ENCODE results near the gene OMP. TPM values are rescaled to one million over a fixed set of nuclear protein-coding genes. Genes with fewer than 3 reads are reported as not detected.

The OMP gene
- polyA plus RNA-seq, 1 donor from 2014 or later: not detected

DNA sequence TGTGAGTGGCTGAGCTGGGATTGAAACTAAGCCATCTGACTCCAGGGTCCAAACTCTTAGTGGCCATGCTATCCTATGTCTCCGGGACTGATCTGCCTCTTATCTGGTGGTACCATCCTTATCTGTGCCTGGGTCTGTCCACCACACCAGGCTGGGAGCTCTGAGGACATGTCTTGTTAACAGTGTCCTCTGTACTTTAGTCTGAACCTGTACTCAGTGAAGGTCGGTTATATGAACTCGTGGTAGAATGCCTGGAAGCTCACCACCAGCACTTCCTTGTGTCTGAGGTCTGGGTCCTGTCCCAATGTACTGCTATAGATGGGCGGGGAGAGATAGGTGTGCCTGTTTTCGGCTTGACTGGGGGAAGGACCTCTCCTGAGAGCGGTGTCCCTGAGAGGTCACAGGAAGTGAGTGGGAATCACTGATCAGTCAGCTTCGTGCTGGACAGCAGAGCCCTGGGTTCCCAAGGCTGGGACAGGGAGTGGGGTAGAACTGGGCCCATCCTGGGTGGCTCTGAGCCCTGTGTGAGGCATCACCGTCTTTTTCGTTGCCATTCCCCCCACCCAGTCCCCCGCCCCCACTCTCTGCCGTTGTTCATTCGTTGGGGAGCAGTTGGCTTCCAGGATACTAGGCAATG is 34.3 kb downstream of the OMP start:
- no peaks in the 10 kb centered on the region for H3K9me3 ChIP-seq (ENCODE audit: low read length)
- no peak overlapping the region for H3K4me3 ChIP-seq (ENCODE audit: low read length)
- no peak for TF ChIP-seq MXI1 (conservative IDR thresholded peaks at IDR 0.05; ENCODE audit: poor library complexity, severe bottlenecking)
- TF ChIP-seq, protein P1, sequence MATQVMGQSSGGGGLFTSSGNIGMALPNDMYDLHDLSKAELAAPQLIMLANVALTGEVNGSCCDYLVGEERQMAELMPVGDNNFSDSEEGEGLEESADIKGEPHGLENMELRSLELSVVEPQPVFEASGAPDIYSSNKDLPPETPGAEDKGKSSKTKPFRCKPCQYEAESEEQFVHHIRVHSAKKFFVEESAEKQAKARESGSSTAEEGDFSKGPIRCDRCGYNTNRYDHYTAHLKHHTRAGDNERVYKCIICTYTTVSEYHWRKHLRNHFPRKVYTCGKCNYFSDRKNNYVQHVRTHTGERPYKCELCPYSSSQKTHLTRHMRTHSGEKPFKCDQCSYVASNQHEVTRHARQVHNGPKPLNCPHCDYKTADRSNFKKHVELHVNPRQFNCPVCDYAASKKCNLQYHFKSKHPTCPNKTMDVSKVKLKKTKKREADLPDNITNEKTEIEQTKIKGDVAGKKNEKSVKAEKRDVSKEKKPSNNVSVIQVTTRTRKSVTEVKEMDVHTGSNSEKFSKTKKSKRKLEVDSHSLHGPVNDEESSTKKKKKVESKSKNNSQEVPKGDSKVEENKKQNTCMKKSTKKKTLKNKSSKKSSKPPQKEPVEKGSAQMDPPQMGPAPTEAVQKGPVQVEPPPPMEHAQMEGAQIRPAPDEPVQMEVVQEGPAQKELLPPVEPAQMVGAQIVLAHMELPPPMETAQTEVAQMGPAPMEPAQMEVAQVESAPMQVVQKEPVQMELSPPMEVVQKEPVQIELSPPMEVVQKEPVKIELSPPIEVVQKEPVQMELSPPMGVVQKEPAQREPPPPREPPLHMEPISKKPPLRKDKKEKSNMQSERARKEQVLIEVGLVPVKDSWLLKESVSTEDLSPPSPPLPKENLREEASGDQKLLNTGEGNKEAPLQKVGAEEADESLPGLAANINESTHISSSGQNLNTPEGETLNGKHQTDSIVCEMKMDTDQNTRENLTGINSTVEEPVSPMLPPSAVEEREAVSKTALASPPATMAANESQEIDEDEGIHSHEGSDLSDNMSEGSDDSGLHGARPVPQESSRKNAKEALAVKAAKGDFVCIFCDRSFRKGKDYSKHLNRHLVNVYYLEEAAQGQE (IDR thresholded peaks at IDR 0.05; ENCODE audit: borderline replicate concordance): no peak
- no peak for TF ChIP-seq EP300 (conservative IDR thresholded peaks at IDR 0.05; ENCODE audit: poor library complexity, severe bottlenecking)
- TF ChIP-seq, protein P2, sequence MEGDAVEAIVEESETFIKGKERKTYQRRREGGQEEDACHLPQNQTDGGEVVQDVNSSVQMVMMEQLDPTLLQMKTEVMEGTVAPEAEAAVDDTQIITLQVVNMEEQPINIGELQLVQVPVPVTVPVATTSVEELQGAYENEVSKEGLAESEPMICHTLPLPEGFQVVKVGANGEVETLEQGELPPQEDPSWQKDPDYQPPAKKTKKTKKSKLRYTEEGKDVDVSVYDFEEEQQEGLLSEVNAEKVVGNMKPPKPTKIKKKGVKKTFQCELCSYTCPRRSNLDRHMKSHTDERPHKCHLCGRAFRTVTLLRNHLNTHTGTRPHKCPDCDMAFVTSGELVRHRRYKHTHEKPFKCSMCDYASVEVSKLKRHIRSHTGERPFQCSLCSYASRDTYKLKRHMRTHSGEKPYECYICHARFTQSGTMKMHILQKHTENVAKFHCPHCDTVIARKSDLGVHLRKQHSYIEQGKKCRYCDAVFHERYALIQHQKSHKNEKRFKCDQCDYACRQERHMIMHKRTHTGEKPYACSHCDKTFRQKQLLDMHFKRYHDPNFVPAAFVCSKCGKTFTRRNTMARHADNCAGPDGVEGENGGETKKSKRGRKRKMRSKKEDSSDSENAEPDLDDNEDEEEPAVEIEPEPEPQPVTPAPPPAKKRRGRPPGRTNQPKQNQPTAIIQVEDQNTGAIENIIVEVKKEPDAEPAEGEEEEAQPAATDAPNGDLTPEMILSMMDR (IDR thresholded peaks at IDR 0.05; ENCODE audit: poor library complexity, severe bottlenecking): no peak
- TF ChIP-seq SMC3 (conservative IDR thresholded peaks at IDR 0.05; ENCODE audit: poor library complexity): no peak
- no peak for TF ChIP-seq RAD21 (conservative IDR thresholded peaks at IDR 0.05)
- TF ChIP-seq EZH2 (IDR thresholded peaks at IDR 0.05; ENCODE audit: borderline replicate concordance, insufficient read depth, low read length, poor library complexity, severe bottlenecking): no peak
- TF ChIP-seq POLR2AphosphoS5 (IDR thresholded peaks at IDR 0.05): no peak
- TF ChIP-seq TAF1 (IDR thresholded peaks at IDR 0.05; ENCODE audit: low read depth): no peak
- no peak overlapping the region for H3K27ac ChIP-seq (ENCODE audit: low read length)
- no peaks in the 10 kb centered on the region for H3K9me2 ChIP-seq (ENCODE audit: insufficient read depth, low read length)
- H4K20me1 ChIP-seq (ENCODE audit: insufficient read depth): no peaks in the 10 kb centered on the region
- no peaks in the 10 kb centered on the region for H3K79me2 ChIP-seq (replicated peaks; ENCODE audit: insufficient read depth, low read length)
- H3F3A ChIP-seq (ENCODE audit: insufficient read depth, low read length, poor library complexity, severe bottlenecking): no peaks in the 10 kb centered on the region
- H3K27me3 ChIP-seq (ENCODE audit: insufficient read depth, low read depth, low read length): no peaks in the 10 kb centered on the region
- H2AFZ ChIP-seq (ENCODE audit: low read depth, low read length): no peak overlapping the region
- H3K4me2 ChIP-seq (ENCODE audit: low read length): no peak overlapping the region
- no peaks in the 10 kb centered on the region for H3K36me3 ChIP-seq (ENCODE audit: insufficient read depth, low read length)
- no peak overlapping the region for H3K9ac ChIP-seq (ENCODE audit: low read length)

DNA sequence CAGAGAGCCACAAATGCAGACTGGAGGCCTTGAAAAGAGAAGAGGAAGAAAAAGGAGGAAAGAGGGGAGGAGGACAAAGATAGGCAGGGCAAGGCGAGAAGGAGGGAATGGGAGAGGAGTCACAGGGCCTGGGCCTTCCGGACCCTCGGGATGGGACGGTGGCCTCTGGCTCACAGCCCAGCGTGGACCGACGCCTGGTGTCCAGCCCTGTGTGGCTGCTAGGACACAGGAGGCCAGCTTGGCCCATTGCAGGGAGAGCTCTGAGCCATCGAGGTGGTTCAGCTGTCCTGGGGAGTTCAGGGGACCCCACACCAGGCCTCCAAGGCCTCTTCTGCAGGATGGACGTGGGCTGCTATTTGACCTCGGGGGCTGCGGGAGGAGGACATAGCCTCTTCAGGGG is 34.8 kb downstream of the OMP start:
- no peaks in the 10 kb centered on the region for H3K79me2 ChIP-seq (replicated peaks; ENCODE audit: insufficient read depth, low read length)
- H3K4me2 ChIP-seq (ENCODE audit: low read length): no peak overlapping the region
- no peaks in the 10 kb centered on the region for H3K27me3 ChIP-seq (ENCODE audit: insufficient read depth, low read depth, low read length)
- no peak overlapping the region for H3K9ac ChIP-seq (ENCODE audit: low read length)
- H2AFZ ChIP-seq (ENCODE audit: low read depth, low read length): no peak overlapping the region
- H3F3A ChIP-seq (ENCODE audit: insufficient read depth, low read length, poor library complexity, severe bottlenecking): no peaks in the 10 kb centered on the region
- no peak overlapping the region for H3K4me3 ChIP-seq (ENCODE audit: low read length)
- no peaks in the 10 kb centered on the region for H3K36me3 ChIP-seq (ENCODE audit: insufficient read depth, low read length)
- no peak overlapping the region for H3K27ac ChIP-seq (ENCODE audit: low read length)
- H4K20me1 ChIP-seq (ENCODE audit: insufficient read depth): no peaks in the 10 kb centered on the region
- no peaks in the 10 kb centered on the region for H3K9me2 ChIP-seq (ENCODE audit: insufficient read depth, low read length)
- H3K9me3 ChIP-seq (ENCODE audit: low read length): no peaks in the 10 kb centered on the region
- no peak for TF ChIP-seq EZH2 (IDR thresholded peaks at IDR 0.05; ENCODE audit: borderline replicate concordance, insufficient read depth, low read length, poor library complexity, severe bottlenecking)
- no peak for TF ChIP-seq MXI1 (conservative IDR thresholded peaks at IDR 0.05; ENCODE audit: poor library complexity, severe bottlenecking)
- TF ChIP-seq TAF1 (IDR thresholded peaks at IDR 0.05; ENCODE audit: low read depth): no peak
- no peak for TF ChIP-seq EP300 (conservative IDR thresholded peaks at IDR 0.05; ENCODE audit: poor library complexity, severe bottlenecking)
- TF ChIP-seq, protein P1 (IDR thresholded peaks at IDR 0.05; ENCODE audit: borderline replicate concordance): no peak
- TF ChIP-seq POLR2AphosphoS5 (IDR thresholded peaks at IDR 0.05): no peak
- TF ChIP-seq RAD21 (conservative IDR thresholded peaks at IDR 0.05): no peak
- TF ChIP-seq, protein P2 (IDR thresholded peaks at IDR 0.05; ENCODE audit: poor library complexity, severe bottlenecking): no peak
- TF ChIP-seq SMC3 (conservative IDR thresholded peaks at IDR 0.05; ENCODE audit: poor library complexity): no peak
